Stimulated activated CD4-positive, alpha-beta T cell treated with anti-CD3 and anti-CD28 coated beads, Interleukin-1b, Interleukin-23, amount 100 ng/mL, for 48 hours (primary cell): ENCODE results near the gene GAGE10.

Experiments
- DNase-seq: peaks from one replicate; pipeline ENCODE4 v3.0.0-alpha.2; 2020

The GAGE10 gene, protein sequence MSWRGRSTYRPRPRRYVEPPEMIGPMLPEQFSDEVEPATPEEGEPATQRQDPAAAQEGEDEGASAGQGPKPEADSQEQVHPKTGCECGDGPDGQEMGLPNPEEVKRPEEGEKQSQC

DNA sequence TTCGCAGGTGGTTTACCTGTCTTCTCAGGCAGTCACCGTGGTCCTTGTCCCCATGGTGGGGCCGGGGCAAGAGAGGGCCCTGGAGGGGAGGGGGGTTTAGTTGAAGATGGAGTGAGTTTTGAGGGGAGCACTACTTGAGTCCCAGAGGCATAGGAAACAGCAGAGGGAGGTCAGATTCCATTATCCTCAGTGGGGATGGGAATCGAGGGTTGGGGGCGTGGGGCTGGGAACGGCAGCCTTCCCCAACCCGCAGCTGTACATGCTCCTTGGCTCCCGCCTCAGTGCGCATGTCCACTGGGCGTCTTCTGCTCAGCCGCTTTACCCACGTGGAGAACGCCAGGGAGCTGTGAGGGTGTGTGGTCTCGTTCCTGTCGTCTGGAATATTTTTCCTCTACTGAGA, at the start of gene GAGE10:
GAGE10 (plus strand) TSS at position 301 of the 400 bp plus-strand sequence. CDS start 1,214 bp downstream, outside the sequence.
- no peak for DNase-seq

DNA sequence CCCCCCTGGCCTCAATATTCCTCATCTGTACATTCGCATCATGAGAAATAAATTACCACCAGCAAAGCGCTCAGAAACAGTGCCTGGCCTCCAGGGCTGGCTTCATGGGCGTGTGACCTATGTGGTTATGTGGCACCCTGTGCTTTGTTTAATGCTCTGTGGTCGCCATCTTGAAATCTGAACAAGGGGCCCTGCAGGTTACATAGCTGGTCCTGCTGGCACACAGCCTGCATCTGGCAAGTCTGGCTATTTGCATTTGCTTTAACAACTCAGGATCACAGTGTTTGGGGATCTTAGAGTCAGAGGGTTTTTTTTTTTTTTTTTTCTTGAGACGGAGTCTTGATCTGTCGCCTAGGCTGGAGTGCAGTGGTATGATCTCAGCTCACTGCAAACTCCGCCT, 48.8 kb upstream of the GAGE10 start:
- no peak for DNase-seq

DNA sequence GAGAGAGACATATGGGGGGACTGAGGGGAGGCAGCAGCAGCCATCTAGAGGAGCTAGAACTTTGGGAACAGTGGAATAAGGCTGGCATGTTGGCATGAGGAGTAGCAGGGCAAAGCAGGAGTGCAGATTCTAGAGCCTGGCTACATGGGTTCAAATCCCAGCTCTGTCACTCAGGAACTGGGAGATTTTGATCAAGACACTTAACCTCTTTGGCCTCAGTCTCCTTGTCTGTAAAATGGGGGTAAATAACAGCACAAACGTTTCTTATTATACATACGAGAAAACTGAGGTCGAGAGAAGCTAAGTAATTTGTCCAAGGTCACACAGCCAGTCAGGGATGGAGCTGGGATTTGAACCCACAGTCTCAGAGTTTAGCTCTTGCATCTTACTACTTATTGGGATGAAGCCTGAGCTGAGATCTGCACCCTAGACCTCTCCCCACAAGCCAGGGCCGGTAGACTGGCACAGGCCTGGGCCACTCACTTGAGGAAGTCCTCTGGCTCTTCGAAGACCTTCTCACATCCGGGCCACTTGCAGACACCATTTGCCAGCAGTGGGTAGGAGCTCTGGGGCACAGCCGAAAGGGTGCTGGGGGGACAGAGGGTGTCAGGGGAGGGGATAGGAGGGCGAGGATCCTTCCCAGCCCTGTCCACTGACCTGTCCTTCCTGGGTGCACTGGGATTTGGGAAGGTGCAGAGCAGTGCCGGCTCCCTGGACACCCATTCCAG, 47.0 kb upstream of the GAGE10 start:
- no peak for DNase-seq

DNA sequence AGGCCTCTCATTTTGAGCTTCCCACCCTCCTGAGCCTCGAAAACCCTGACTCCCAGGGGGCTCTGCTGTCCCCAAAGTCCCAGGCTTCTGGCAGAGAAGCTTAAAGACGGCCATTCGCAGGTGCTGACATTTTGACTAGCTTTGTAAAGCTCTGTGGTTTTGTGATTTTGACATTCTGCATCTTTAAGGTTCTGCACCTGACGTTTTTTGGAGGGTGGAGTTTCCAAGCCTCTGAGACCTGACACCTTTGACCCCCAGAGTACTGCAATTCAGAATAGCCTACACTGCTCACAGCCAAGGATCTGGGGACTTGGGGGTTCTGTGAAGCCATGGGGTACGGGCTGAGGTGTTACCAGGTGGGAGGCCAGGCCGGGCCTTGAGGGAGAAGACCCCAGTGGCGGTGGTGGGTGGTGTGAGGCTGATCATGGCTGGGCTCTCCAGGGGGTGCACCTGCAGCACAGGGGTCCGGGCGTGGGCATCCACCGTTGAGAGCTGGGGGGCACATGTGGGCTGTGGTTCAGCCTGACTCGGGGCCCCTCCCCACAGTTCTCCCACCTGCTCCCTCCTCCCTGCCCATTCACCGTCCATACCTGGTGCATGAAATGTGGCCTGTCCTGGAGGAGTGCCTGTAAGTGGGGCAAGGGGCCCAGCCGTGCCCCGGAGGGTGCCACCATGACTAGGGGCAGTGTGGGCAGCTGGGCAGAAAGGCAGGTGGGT, 46.2 kb upstream of the GAGE10 start:
- DNase-seq: no peak

DNA sequence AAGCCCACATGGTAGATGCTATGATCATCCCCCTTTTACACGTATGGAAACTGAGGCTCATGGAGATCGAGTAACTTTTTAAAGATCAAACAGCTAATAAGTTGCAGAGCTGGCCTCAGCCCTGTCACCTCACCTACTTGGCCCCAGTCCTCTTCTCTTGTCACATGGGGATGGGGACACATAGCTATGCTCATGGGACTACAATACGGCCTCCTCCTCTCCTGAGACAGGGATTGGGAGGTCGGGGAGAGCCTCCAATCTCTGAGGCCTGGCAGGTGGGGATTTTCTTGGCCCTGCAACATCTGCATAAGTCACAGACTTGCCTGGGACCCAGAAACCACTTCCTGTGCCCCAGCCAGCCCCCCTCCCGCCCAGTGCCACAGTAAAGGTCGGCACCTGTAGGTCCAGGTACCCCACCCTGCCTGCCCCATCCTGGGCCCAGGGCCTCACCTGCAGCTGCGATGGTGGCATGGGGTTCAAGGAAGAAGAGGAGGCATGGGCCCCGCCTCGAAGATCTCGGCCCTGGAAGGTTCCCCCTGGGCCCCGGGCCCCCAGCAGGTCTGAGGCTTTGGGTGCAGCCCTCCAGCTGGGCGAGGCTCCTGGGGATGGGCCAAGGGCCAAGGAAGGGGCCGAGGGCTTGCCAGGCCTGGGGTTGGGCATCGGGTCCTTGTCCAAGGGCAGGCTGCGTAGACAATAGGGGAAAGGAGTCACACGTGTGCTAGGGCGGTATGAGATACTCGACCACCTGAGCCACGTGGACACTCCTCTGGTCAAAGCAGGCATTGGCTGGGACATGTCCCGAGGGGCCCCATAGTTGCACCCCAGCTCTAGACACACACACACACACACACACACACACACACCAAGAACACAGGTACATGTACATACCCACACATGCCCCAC, 45.3 kb upstream of the GAGE10 start:
- no peak for DNase-seq

DNA sequence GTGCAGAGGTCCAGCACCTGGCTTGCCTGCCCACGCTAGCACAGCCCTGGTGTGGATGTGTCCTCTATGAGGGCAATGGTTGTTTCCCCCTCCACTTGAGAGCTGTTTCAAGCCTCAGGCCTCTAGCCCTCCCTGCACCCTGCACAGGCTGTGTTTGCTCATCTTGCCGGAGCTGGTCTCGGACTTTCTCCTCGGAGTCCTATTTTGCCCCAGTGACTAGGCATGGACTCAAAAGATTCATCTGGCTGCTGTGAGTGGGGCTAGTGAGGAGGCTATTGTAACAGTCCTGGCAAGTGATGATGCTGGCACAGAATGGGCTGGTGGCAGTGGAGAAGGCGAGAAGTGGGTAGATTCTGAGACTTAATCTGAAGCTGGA, 44.7 kb upstream of the GAGE10 start:
- DNase-seq: no peak

DNA sequence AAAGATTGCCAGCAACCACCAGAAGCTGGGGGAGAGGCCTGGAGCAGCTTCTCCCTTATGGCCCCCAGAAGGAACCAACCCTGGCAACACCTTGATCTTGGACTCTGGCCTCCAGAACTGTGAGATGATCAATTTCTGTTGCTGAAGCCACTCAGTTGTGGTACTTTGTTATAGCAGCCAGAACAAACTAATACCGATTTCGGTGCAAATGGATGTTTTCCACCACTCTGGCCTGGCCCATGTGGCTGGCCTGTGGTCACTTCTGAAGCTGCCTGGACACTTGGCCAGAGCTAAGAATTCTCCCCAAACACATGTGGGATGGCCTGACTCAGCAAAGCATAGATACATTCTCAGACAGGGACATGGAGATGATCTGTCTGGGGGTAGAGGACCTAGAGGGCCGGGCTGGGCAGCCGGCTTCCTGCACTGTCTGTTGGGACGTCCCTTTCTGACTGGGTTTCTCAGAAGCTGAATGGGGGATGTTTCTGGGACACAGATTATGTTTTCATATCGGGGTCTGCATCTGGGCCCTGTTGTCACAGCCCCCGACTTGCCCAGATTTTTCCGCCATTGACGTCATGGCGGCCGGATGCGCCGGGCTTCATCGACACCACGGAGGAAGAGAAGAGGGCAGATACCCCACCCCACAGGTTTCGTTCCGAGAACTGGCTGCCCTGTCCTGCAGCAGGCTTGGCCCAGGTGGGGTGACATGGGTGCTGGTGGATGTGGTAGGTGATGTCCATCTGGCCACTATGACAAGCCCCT, 43.0 kb upstream of the GAGE10 start:
- DNase-seq: no peak

DNA sequence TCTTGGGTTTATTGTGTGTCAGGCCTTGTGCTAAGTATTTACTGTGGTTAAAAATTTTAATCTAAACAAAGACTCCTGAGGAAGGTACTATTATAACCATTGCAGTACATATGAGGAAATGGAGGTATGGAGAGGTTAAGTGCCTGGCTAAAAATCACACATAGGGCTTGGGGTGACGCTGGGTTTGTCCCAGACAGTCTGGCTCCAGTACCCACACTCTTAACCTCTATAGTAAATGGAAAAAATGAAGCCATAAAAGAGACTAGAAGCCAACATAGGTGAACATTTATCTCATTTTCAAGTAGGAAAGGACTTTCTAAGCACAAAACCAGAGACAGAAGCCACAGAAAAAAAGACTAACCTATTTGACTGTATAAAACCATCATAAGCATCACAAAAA, 40.8 kb upstream of the GAGE10 start:
- DNase-seq: no peak

DNA sequence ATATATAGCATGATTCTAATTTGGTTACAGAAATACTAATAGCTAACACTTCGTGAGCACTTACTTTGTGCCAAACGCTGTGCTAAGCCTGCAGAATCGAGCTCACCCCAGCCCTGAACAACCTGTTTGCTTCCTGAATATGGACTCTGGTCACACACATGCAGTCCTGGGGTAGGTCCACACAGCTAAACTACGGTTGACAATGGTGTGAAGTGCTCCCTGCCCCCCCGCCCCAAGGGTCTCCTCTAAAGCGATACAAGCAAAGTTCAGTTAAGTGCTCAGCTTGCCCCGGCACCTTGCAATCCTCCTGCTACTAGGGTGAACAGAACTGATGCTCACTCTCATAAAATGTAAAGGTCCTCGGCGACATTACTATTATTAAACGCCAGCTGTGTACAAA, 39.8 kb upstream of the GAGE10 start:
- no peak for DNase-seq

DNA sequence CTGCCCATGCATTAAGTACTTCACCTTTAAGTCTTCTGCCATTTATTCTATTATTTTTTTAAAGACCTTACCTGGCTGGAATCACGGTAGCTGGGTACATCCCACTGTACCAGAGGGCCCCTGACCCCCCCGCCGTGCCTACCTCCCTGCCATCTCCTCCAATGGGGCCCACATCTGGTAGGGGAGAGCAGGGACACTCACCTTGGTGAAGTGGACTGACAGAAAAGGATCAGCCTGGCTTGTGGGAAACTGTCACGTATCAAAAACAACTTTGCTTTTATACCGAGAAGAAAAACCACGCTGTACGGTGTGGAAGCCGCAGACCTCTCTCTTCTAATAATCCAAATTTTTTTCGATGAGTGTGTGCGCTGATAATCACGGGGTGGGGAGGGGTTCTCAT, 39.0 kb upstream of the GAGE10 start, which contains the start of gene FOXP3:
FOXP3 (minus strand) TSS at position 251 of the 400 bp plus-strand sequence. CDS start 6,205 bp downstream, outside the sequence.
- DNase-seq: no peak

DNA sequence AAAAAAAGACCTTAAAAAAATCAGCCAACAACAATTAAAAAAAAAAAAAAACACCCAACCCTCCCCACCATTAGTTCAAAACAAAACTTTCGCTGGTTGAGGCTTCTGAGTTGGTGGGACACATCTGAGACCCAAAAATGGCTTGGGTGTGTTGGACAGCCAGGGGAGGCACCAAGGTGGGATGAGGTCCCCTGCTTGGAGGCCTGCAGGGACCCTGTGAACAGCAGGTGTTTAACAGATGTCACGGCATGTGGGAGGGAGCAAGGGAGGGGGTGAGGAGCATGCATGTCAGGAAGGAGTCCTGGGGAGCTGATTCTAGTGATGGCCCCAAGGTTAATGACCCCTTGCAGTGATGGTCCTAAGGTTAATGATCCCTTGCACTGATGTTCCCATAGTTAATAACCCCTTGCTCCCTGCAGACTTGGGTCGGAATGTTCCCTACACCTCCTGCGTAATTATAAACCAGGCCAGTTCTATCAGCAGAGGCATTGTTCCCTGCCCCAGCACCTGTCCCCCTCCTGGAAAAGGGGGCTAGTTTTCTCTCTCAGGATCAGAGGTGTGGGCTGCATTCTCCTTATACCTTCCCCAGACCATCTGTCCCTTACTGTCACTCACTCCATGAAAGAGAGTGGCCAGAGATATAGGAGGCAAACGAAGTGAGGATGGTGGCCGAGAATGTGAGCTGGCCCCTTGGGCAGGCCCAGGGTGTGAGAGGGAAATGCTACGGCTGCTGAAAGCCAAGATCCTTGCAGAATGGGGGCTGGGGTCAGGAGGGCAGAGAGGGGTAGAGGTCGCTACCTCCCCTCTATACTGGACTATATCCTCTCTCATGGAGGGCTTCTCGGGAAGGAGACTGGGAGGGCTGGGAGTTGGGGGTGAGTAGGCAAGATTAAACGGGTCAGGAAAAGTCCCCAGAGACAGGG, 36.7 kb upstream of the GAGE10 start:
- no peak for DNase-seq

DNA sequence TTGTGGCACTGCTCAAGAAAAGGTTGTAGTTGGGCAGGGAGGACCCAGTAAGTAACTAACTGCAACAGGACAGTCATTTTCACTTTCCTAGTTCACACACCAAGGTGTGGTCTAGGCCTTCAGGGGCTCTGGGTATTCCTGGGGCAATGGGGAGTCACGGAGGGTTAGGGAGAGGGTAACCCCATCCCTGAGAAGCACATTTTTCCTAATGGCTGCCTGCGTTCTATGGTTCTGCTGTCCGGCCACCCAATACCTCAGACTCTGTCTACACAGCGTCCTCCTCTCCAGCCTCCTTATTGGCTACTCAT, 34.8 kb upstream of the GAGE10 start:
- no peak for DNase-seq

DNA sequence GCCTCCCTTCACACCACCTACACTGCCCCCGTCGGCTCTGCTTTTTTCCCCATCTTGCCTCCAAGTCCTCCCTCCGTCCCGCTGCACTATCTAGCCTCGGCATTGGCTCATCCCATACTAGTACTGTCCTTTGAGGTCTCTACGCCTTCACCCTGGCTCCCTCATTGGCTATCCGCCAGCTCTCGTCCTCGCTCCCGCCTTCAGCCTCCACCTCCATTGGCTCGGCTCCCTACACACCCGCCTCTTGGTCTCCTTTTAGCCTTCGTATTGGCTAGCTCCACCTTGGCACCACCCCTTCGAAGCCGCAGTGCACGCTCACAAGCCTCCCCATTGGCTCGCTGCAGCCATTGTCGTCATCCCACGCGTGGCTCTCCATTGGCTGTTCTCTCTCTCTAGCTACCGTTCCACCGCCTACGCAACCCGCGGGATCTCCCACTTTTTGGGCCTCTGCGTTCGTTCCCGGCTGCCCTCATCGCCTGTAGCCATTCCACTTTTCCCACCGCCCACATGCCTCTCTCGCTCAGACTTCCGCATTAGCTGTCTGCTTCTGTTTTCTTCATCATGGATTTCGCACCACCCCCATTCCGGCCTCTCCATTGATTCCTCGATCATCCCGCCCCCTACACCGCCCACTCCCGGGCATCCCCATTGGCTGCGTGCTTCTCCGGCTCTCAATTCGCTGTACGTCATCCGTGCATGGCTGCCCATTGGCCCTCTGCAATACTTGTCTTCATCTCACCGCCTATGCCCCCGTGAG, 34.3 kb upstream of the GAGE10 start:
- peak; percentile 96 for DNase-seq

DNA sequence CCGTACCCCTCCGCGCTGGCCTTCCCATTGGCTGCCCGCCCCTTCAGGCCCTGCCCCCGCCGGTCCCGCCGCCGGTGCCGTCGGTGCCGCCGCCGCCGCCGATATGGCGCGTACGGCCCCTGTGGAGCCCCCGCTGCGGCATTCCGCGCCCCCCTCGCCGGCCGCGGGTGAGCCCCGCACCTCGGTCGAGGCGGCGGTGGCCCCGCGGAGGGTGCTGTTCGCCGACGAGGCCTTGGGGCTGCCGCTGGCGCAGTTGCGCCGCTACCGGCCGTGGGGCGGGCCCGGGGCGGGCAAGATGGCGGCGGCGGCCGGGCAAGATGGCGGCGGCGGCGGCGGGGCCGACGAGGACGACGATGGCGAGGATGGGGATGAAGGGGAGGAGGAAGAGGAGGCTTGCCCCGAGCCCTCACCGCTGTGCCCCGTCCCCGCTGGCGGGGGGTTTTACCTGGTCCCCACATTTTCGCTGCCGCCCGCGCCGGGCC, 33.6 kb upstream of the GAGE10 start, which contains the start of gene PPP1R3F:
PPP1R3F (plus strand) TSS at position 27 of the 482 bp plus-strand sequence; CDS start at position 104, 77 bp downstream.
- no peak for DNase-seq

DNA sequence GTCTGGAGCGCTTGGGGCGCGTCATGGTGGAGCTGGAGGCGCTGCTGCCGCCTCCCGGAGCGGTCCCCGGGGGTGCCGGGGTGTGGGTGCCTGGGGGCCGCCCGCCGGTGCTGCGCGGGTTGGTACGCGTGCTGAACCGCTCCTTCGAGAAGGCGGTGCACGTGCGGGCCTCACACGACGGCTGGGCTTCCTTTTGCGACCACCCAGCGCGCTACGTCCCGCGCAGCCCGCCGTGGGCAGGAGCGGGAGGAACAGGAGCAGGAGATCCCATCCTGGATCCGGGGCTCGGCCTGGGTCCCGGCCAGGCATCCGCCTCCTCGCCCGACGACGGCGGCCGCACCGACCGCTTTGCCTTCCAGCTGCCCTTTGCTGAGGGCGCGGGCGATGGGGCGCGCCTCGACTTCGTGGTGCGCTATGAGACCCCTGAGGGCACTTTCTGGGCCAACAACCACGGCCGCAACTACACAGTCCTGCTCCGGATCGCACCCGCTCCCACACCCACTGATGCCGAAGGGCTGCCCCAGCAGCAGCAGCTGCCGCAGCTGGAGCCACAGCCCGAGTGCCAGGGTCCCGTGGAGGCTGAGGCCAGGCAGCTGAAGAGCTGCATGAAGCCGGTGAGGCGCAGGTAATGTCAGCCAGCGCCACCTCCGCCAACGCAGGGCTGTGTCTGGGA, 33.1 kb upstream of the GAGE10 start:
- no peak for DNase-seq

DNA sequence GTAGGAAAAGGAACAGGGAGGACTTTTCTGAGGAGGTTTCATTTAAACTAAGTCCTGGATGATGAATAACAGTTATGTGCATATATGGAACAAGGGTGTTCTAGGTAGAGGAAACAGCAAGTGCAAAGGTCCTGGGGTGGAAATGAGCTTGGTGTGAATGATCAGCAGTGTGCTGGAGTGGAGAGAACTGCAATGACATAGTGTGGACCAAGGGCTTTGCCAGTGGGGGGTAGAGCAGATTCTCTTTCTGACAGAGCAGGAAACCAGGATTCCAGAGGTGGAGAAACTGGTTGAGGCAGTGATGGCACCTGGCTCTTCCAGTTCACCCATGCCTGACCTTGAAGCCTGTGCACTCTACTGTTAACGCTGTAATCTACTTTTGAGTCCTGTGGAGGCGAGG, 32.1 kb upstream of the GAGE10 start:
- no peak for DNase-seq

DNA sequence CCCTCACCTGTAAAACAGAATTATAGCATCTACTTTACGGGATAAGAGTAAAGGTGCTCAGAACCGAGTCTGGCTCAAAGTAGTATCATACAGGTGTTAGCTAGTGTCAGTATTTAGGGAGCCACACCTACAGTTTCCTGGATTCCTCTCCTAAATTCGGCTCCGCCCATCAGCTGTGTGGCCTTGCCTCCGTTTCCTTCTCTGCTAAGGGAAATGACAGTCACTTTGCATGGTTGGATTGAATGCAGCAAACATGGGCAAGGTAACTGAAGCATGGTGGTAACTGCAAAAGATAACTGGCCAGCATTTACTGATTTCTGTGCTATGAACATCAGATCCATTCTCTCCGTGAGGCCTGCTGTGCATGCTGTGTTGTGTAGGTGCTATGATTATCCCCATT, 31.0 kb upstream of the GAGE10 start:
- DNase-seq: no peak

DNA sequence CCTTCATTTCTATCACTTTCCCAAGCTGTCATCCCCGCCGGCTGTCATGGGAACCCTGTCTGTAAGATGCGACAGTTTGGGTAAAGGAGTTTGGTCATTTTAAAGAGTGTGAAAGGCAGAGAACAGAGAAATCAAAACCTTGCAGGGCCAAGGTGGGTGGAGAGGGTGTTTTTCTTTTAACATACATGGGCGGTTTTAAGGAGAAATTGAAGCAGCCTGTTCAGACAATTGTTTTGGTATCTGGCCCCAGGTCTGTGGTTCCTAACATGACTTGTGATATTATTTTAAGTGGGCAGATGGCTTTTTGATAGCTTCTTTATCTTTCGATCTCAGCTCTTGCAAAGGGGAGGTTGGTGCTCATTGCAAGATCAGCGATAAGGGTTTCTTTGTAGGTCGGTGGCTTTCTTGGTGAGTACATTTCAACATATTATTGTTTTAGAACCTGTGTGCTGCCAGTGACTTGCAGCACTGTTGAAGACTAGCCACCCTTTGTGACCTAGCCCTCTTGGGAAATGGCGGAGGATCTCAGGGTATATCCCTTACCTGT, 30.2 kb upstream of the GAGE10 start:
- peak; percentile 48 for DNase-seq

DNA sequence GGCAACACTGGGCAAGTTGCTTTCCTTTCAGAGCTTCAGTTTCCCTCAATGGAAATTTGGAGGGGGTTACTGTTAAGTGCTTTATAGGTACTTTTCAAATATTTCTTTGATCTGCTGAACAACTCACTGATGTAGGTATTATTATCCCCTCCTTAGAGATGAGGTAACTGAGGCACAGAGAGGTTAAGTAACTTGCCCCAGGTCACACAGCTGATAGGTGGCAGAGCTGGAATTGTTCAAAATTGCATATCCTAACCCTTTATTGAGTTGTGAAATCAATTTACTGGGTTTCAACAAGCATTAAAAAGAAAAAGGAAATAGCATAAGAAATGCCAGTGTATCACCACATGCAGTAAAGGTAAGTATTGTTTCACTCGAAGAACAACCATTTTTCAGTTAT, 27.2 kb upstream of the GAGE10 start:
- no peak for DNase-seq
